ENCODE results near the gene USP10. TPM values are rescaled to one million over a fixed set of nuclear protein-coding genes. Genes with fewer than 3 reads are reported as not detected.

USP10 gene
- total RNA-seq, 1 experiment from 2014 or later = 50.4 TPM

GRCh38 chr16:84819644-84820304 is 120.0 kb downstream of the USP10 start, which contains the start of gene CRISPLD2:
CRISPLD2 (plus strand) TSS chr16:84819985; CDS start chr16:84838496, 18,511 bp downstream.
- Histone ChIP-seq H3K9ac (ENCODE audit: low read length) (no peak within 1 kb of the TSS), H3K4me1 (ENCODE audit: insufficient read depth, low read length) (peaks cover 6% of the 10 kb centered on the region), H3K9me2 (replicated peaks; ENCODE audit: low read length) (no peaks in the 10 kb centered on the region), H3K27ac (ENCODE audit: low read length) (no peak within 1 kb of the TSS), H3K27me3 (ENCODE audit: low read length) (no peaks in the 10 kb centered on the region), H3K9me3 (ENCODE audit: low read length) (no peaks in the 10 kb centered on the region), H4K20me1 (ENCODE audit: low read length) (no peaks in the 10 kb centered on the region), H2AFZ (ENCODE audit: low read length) (peak within 1 kb of the TSS; percentile 74), H3F3A (ENCODE audit: low read length, unreplicated experiment) (no peaks in the 10 kb centered on the region), H3K4me2 (ENCODE audit: low read length) (peak within 1 kb of the TSS; percentile 97), H3K4me3 (ENCODE audit: low read length) (peak within 1 kb of the TSS; percentile 69), H3K36me3 (ENCODE audit: low read depth, low read length) (no peaks in the 10 kb centered on the region), H3K79me2 (ENCODE audit: low read length) (no peaks in the 10 kb centered on the region)
- DNase-seq (peak; percentile 83), ATAC-seq (peak; percentile 98)
- POLR2A ChIA-PET (ENCODE audit: unreplicated experiment) = no interaction called here
- BruUV-seq (replicated peaks) = no TSS peak
- no peak for TF ChIP-seq CTCF (conservative IDR thresholded peaks at IDR 0.05; ENCODE audit: low read depth, low read length)
- TF ChIP-seq EZH2 (IDR thresholded peaks at IDR 0.05; ENCODE audit: low read length, unreplicated experiment) = no peak
- TF ChIP-seq EZH2phosphoT487 (IDR thresholded peaks at IDR 0.05; ENCODE audit: borderline replicate concordance, low read length) = no peak
- intact Hi-C loops (cut with micrococcal nuclease) = no loop called here
- CTCF ChIA-PET = interaction anchor here (0.6 kb wide), 1 partner anchor 93 kb away, joined by 3 read pairs; no protein-coding TSS in a partner anchor

- no peaks in the 10 kb centered on the region for H3K9me3 ChIP-seq (ENCODE audit: low read length)
- peak overlapping the region; percentile 69 for H3K4me3 ChIP-seq (ENCODE audit: low read length)
- no peaks in the 10 kb centered on the region for H3F3A ChIP-seq (ENCODE audit: low read length, unreplicated experiment)
- no peaks in the 10 kb centered on the region for H3K79me2 ChIP-seq (ENCODE audit: low read length)
- H3K27ac ChIP-seq (ENCODE audit: low read length) = no peak overlapping the region
- H4K20me1 ChIP-seq (ENCODE audit: low read length) = no peaks in the 10 kb centered on the region
- ATAC-seq (peak; percentile 37), DNase-seq (peak; percentile 7)
- H3K36me3 ChIP-seq (ENCODE audit: low read depth, low read length) = no peaks in the 10 kb centered on the region
- H3K9me2 ChIP-seq (replicated peaks; ENCODE audit: low read length) = no peaks in the 10 kb centered on the region
- H3K9ac ChIP-seq (ENCODE audit: low read length) = no peak overlapping the region
- TF ChIP-seq EZH2phosphoT487 (IDR thresholded peaks at IDR 0.05; ENCODE audit: borderline replicate concordance, low read length) (no peak), EZH2 (IDR thresholded peaks at IDR 0.05; ENCODE audit: low read length, unreplicated experiment) (no peak), CTCF (conservative IDR thresholded peaks at IDR 0.05; ENCODE audit: low read depth, low read length) (no peak)
- ChIA-PET POLR2A (ENCODE audit: unreplicated experiment) (no interaction called here), CTCF (no interaction called here)
- peak overlapping the region; percentile 74 for H2AFZ ChIP-seq (ENCODE audit: low read length)
- BruUV-seq (replicated peaks) = TSS peak; percentile 67
- H3K4me1 ChIP-seq (ENCODE audit: insufficient read depth, low read length) = peaks cover 6% of the 10 kb centered on the region
- no peaks in the 10 kb centered on the region for H3K27me3 ChIP-seq (ENCODE audit: low read length)
- H3K4me2 ChIP-seq (ENCODE audit: low read length) = peak overlapping the region; percentile 97
- intact Hi-C loops (cut with micrococcal nuclease) = no loop called here
Measured at GRCh38 chr16:84820305-84820684, 120.5 kb downstream of the USP10 start.

DNA sequence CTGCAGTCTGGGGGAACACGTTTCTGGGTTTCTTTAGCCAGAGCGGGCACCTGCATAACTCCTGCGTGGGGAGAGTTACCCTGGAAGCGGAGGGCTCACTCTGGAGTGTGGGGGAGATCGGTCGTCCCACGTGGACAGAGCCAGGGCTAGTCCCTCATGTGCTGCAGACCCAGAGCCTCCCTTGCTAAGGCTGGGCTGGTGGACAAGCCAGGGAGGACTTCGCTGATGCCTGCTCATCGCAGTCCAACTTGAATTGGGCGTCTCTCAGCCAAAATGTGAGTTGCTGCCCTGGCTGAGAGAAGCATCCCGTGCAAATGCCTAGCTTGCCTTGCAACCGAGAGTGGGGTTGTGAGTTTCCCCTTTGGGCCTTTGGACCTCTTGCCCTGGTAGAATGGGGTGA is 121.0 kb downstream of the USP10 start:
- H3K79me2 ChIP-seq (ENCODE audit: low read length) = no peaks in the 10 kb centered on the region
- no peaks in the 10 kb centered on the region for H3K36me3 ChIP-seq (ENCODE audit: low read depth, low read length)
- peaks cover 6% of the 10 kb centered on the region for H3K4me1 ChIP-seq (ENCODE audit: insufficient read depth, low read length)
- BruUV-seq (replicated peaks) = no TSS peak
- no peak for DNase-seq
- H3K4me3 ChIP-seq (ENCODE audit: low read length) = no peak overlapping the region
- intact Hi-C loops (cut with micrococcal nuclease) = no loop called here
- no peak overlapping the region for H3K27ac ChIP-seq (ENCODE audit: low read length)
- no peak overlapping the region for H2AFZ ChIP-seq (ENCODE audit: low read length)
- no peaks in the 10 kb centered on the region for H3K27me3 ChIP-seq (ENCODE audit: low read length)
- no peaks in the 10 kb centered on the region for H3F3A ChIP-seq (ENCODE audit: low read length, unreplicated experiment)
- no peak for ATAC-seq
- no peaks in the 10 kb centered on the region for H3K9me3 ChIP-seq (ENCODE audit: low read length)
- no peak overlapping the region for H3K9ac ChIP-seq (ENCODE audit: low read length)
- ChIA-PET CTCF (no interaction called here), POLR2A (ENCODE audit: unreplicated experiment) (no interaction called here)
- H3K4me2 ChIP-seq (ENCODE audit: low read length) = peak overlapping the region; percentile 97; the same call in 1 of the 2 replicates
- no peaks in the 10 kb centered on the region for H4K20me1 ChIP-seq (ENCODE audit: low read length)
- no peaks in the 10 kb centered on the region for H3K9me2 ChIP-seq (replicated peaks; ENCODE audit: low read length)
- TF ChIP-seq CTCF (conservative IDR thresholded peaks at IDR 0.05; ENCODE audit: low read depth, low read length) = no peak
- TF ChIP-seq EZH2 (IDR thresholded peaks at IDR 0.05; ENCODE audit: low read length, unreplicated experiment) = no peak
- no peak for TF ChIP-seq EZH2phosphoT487 (IDR thresholded peaks at IDR 0.05; ENCODE audit: borderline replicate concordance, low read length)

Measured in PC-3 (cell line).